RKO (cell line): Measurements from ENCODE around the gene DDHD1.

Source experiments
- DNase-seq: peaks from one replicate; pipeline ENCODE4 v3.0.0-alpha.2; 2016; ENCODE audit warnings: low spot score

Gene DDHD1

GRCh38 chr14:52995998-52996397 is 157.1 kb downstream of the DDHD1 start:
- no peak for DNase-seq

- no peak for DNase-seq
These were observed 160.8 kb downstream of the DDHD1 start for GRCh38 chr14:52992236-52992870.

DNA sequence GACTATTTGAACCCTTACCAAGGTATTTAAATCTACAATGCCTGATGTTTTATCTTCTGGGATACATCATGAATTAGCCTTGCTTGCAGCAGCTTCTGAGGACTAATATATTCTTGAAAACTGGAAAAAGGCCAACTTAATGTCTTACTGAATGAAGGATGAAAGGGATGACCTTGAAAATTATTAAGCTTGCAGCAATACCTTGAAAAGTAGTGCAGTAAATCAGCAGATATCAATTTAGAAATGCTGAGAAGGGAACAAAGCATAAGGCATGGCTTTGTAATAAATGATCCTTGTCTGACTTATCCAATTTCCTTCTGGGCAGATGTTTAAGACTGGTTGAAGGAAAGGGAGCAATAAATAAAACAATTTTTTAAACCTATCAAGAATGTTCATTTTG is 165.0 kb downstream of the DDHD1 start:
- no peak for DNase-seq

DNA sequence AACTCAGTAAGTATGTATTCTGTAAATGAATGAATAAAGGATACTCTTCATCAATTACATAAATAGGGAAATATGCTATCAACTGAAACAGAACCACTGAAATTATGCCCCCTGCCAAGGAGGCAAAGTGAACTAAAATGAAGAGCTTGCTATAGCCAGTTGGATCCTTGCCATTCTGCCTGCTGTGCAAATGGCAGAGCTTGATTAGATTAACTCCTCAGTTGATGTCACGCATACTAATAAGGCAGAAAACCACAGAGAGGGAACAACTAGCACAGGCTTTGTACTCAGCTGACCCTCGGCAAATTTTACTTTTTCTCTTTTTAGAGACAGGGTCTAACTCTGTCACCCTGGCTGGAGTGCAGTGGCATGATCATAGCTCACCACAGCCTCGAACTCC is 165.6 kb downstream of the DDHD1 start:
- DNase-seq, result no peak

DNA sequence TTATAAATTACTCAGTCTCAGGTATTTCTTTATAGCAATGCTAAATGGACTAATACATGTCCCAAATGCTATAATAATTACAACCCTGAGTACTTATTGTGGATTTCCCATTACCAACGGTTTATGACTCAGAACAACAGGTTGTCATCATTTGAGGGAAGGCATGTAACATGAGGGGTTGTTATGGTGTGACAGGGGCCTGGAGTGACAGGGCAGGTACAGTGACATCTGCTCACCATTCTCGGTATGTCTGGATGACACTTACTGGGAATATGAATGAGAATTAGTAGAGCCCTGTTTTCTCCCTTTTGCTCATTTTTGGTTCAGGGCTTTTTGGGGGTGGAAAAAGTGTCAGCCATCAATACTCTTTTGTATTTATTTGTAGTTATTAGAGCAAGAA is 166.1 kb downstream of the DDHD1 start:
- DNase-seq, result no peak
